ENCODE results near the gene NBEA.
A peak's percentile ranks its signal among the peaks of the same experiment; 100 is the strongest.

NBEA gene

GRCh38 chr13:35349052-35349451 is 407.0 kb downstream of the NBEA start:
- no peak for TF ChIP-seq CTCF (conservative IDR thresholded peaks at IDR 0.05; ENCODE audit: low read length)
- H3K4me3 ChIP-seq (ENCODE audit: low read length), result no peak overlapping the region
- DNase-seq (ENCODE audit: low read depth), result no peak

DNA sequence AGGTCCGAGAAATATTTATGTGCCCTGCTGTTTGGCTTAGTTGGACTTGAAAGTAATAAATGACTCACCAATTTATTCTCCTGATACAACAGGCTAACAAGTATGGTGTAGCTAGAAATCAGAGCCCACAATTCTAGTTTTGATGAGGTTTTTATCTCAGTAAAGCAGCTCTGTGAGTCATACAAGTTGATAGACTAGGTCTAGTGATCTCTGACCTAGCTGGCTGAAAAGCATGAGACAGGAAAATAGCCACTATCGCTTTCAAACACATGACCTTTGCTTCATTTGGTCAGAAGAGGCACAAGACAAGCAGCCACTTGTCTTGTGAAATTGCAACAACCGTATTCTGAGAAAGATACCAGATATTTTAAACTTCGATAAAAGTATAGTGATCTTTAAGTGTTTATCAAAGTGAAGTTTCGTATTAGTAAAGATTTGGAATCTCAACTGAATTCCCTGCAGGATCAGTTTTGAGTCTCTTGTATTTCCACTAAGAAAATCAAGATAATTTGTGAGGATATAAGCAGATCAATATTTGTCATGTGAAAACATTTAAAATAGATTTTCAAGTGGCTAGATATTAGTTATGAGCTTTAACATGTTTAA is 407.7 kb downstream of the NBEA start:
- no peak for DNase-seq (ENCODE audit: low read depth)
- no peak for TF ChIP-seq CTCF (conservative IDR thresholded peaks at IDR 0.05; ENCODE audit: low read length)
- H3K4me3 ChIP-seq (ENCODE audit: low read length), result no peak overlapping the region

- no peak overlapping the region for H3K4me3 ChIP-seq (ENCODE audit: low read length)
- no peak for TF ChIP-seq CTCF (conservative IDR thresholded peaks at IDR 0.05; ENCODE audit: low read length)
Observed at GRCh38 chr13:35354285-35354684, 412.2 kb downstream of the NBEA start.

DNA sequence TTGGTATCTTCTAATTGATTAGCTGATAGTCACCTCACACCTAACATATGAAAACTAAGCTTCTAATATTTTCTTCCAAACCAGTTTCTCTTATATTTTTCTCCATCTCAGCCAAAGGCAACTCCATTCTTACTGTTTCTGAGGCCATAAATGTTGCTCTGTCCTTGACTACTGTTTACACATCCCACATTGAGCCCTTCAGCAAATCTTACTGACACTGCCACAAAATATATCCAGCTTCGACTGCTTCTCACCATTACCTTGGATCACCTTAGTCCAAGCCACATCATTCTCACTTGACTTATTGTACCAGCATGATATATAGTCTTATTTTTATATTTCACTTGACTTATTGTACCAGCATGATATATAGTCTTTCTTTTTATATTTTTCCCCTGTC is 412.8 kb downstream of the NBEA start:
- no peak overlapping the region for H3K4me3 ChIP-seq (ENCODE audit: low read length)
- no peak for DNase-seq (ENCODE audit: low read depth)
- TF ChIP-seq CTCF (conservative IDR thresholded peaks at IDR 0.05; ENCODE audit: low read length), result no peak

More at GRCh38 chr13:35354285-35354684, 412.2 kb downstream of the NBEA start:
- DNase-seq (ENCODE audit: low read depth), result no peak

DNA sequence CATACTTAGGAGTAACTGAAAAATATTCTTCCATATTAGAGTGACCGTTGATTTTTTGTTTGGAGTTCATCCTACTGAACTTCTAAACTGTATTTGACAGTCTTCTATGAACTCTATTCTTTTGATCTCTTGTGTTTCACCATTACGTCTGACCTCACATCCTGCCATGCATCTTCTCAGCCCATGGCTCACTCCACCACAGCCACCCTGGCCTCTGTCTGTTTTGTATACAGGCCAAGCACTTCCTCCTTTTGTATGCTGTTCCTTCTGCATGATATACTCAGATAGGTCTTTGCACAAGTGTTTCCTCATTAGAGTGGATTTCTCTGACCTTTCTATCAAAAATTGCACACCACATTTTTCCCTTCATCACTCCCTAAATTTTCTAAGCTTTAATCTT is 414.5 kb downstream of the NBEA start:
- DNase-seq (ENCODE audit: low read depth), result no peak
- no peak for TF ChIP-seq CTCF (conservative IDR thresholded peaks at IDR 0.05; ENCODE audit: low read length)
- no peak overlapping the region for H3K4me3 ChIP-seq (ENCODE audit: low read length)

GRCh38 chr13:35365883-35366282 is 423.8 kb downstream of the NBEA start:
- no peak for TF ChIP-seq CTCF (conservative IDR thresholded peaks at IDR 0.05; ENCODE audit: low read length)
- no peak for DNase-seq (ENCODE audit: low read depth)
- H3K4me3 ChIP-seq (ENCODE audit: low read length), result no peak overlapping the region

DNA sequence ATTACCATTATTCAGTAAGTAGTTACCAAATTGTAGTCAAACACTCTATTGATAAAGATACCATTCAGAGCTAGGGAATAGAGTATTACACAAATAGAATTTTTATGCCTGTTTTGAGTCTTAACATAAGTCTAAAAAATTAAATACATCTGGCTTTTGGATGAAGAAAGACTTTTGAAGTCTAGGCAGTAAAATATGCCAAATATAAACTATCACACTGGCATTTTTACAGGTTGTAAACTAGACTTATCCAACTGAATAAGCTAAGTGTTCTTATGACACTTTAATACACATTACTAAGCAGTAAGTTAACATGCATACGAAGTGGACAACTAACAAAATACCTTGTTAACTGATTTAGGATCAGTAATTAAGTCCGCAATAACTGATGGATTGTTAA is 425.5 kb downstream of the NBEA start:
- DNase-seq (ENCODE audit: low read depth), result peak; percentile 5
- no peak for TF ChIP-seq CTCF (conservative IDR thresholded peaks at IDR 0.05; ENCODE audit: low read length)
- H3K4me3 ChIP-seq (ENCODE audit: low read length), result no peak overlapping the region
